ENCODE results near the gene FBLN2. TPM values are rescaled to one million over a fixed set of nuclear protein-coding genes. Genes with fewer than 3 reads are reported as not detected.

FBLN2 gene
- total and polyA plus RNA-seq, 10 of the 15 experiments (the other 5 are each of a cell fraction or from before 2014, with no cell fraction given), result 0.03 to 0.41 (median 0.12) TPM; not detected in 2

GRCh38 chr3:13577181-13578121 lies 28.5 kb downstream of the FBLN2 start:
- H2AFZ ChIP-seq (ENCODE audit: control insufficient read depth, low read depth, low read length), result no peak overlapping the region
- H3K79me2 ChIP-seq (ENCODE audit: control insufficient read depth, insufficient read depth, low read length), result no peaks in the 10 kb centered on the region
- no TSS peak for BruUV-seq (replicated peaks)
- H3K4me3 ChIP-seq, result no peak overlapping the region
- no peak overlapping the region for H3K4me2 ChIP-seq (ENCODE audit: control insufficient read depth, insufficient read depth)
- DNase-seq (ENCODE audit: low read depth, low spot score) (no peak), ATAC-seq (no peak), FAIRE-seq (no peak)
- no peaks in the 10 kb centered on the region for H3K9me3 ChIP-seq (replicated peaks; ENCODE audit: control insufficient read depth, insufficient read depth, low read length)
- intact Hi-C loops (cut with micrococcal nuclease; ENCODE audit: unreplicated experiment), result no loop called here
- H3K36me3 ChIP-seq (ENCODE audit: control insufficient read depth in 2 of 2, insufficient read depth in 2 of 2, low read length in 1 of 2), result no peaks in the 10 kb centered on the region
- no peaks in the 10 kb centered on the region; a peak in 1 of 4 replicates for H3K27me3 ChIP-seq (replicated peaks in 1 of 2; ENCODE audit: control insufficient read depth in 2 of 2, insufficient read depth in 2 of 2, low read length in 1 of 2)
- POLR2A ChIA-PET, result no interaction called here
- in situ Hi-C loops (cut with MboI), result no loop called here
- H3K4me1 ChIP-seq (ENCODE audit: control insufficient read depth, insufficient read depth, low read length), result no peaks in the 10 kb centered on the region
- WGBS (ENCODE audit: insufficient coverage, insufficient replicate concordance, low lambda C conversion rate, missing lambda C conversion rate), result 51% methylated on average over 13 of the region's 14 CpGs
- H3K9ac ChIP-seq (ENCODE audit: control insufficient read depth, insufficient read depth, low read length), result no peak overlapping the region
- SMC1A ChIA-PET (ENCODE audit: uncharacterized antibody, unreplicated experiment), result no interaction called here
- RAD21 ChIA-PET (ENCODE audit: unreplicated experiment), result interaction anchor here (0.5 kb wide), 1 partner anchor 72 kb away, joined by 3 read pairs; no protein-coding TSS in a partner anchor
- TF ChIP-seq ZNF622 (IDR thresholded peaks at IDR 0.05) (no peak), TCF3 (IDR thresholded peaks at IDR 0.05; ENCODE audit: borderline replicate concordance, insufficient read depth, low read depth, low read length) (no peak), ZNF274 (IDR thresholded peaks at IDR 0.05; ENCODE audit: insufficient read depth, insufficient read length) (no peak), RCOR1 (conservative IDR thresholded peaks at IDR 0.05; ENCODE audit: low read depth, low read length) (no peak), KDM1A (IDR thresholded peaks at IDR 0.05; ENCODE audit: borderline replicate concordance) (no peak), BMI1 (IDR thresholded peaks at IDR 0.05; ENCODE audit: borderline replicate concordance) (no peak), USF2 (IDR thresholded peaks at IDR 0.05; ENCODE audit: borderline replicate concordance, low read depth, low read length) (no peak), EP300 (IDR thresholded peaks at IDR 0.05; ENCODE audit: borderline replicate concordance in 1 of 2, control insufficient read depth in 1 of 2, low read depth in 2 of 2, low read length in 2 of 2) (no peak)
- TF ChIP-seq, protein P1, sequence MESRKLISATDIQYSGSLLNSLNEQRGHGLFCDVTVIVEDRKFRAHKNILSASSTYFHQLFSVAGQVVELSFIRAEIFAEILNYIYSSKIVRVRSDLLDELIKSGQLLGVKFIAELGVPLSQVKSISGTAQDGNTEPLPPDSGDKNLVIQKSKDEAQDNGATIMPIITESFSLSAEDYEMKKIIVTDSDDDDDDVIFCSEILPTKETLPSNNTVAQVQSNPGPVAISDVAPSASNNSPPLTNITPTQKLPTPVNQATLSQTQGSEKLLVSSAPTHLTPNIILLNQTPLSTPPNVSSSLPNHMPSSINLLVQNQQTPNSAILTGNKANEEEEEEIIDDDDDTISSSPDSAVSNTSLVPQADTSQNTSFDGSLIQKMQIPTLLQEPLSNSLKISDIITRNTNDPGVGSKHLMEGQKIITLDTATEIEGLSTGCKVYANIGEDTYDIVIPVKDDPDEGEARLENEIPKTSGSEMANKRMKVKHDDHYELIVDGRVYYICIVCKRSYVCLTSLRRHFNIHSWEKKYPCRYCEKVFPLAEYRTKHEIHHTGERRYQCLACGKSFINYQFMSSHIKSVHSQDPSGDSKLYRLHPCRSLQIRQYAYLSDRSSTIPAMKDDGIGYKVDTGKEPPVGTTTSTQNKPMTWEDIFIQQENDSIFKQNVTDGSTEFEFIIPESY (IDR thresholded peaks at IDR 0.05), result no peak
- CTCF ChIA-PET, result interaction anchor here (1.5 kb wide), 1 partner anchor 83 kb away, joined by 4 read pairs; no protein-coding TSS in a partner anchor
- H4K20me1 ChIP-seq (ENCODE audit: control insufficient read depth, insufficient read depth), result no peaks in the 10 kb centered on the region
- no peak overlapping the region for H3K27ac ChIP-seq (ENCODE audit: control insufficient read depth, insufficient read depth)

All from GM12878 (cell line).